HepG2 (cell line): ENCODE measurements around the gene FAM114A1. TPM values are rescaled to one million over a fixed set of nuclear protein-coding genes. Genes with fewer than 3 reads are reported as not detected.

Source experiments
- ARID4A ChIP-seq: sonication (generic); formaldehyde crosslinking; IDR thresholded peaks from 2 replicates; pipeline ENCODE4 v1.5.0; 2020; ENCODE audit warnings: mild to moderate bottlenecking, missing genetic modification reagents, borderline replicate concordance
- ATM ChIP-seq: fragments of 450-650 bp; IDR thresholded peaks from 2 replicates; pipeline ENCODE4 v1.7.1; 2017; ENCODE audit warnings: mild to moderate bottlenecking, borderline replicate concordance
- GFI1 ChIP-seq: sonication (generic); formaldehyde crosslinking; IDR thresholded peaks from 2 replicates; pipeline ENCODE4 v1.5.0; 2020; ENCODE audit warnings: missing genetic modification reagents, mild to moderate bottlenecking, borderline replicate concordance
- JUNB ChIP-seq: sonication (generic); formaldehyde crosslinking; IDR thresholded peaks from 2 replicates; pipeline ENCODE4 v1.8.0; 2022; ENCODE audit warnings: missing genetic modification reagents, mild to moderate bottlenecking, borderline replicate concordance
- KDM3A ChIP-seq: IDR thresholded peaks from 2 replicates; pipeline ENCODE4 v1.6.1; 2018; ENCODE audit warnings: low read depth, missing compliant biosample characterization
- MIXL1 ChIP-seq: IDR thresholded peaks from 2 replicates; pipeline ENCODE4 v1.6.1; 2016
- RBFOX2 ChIP-seq: fragments of 200-400 bp; formaldehyde crosslinking; IDR thresholded peaks from 2 replicates; pipeline ENCODE4 v1.6.1; 2017; ENCODE audit warnings: low read depth, mild to moderate bottlenecking, low read length
- RBM22 ChIP-seq: fragments of 200-400 bp; formaldehyde crosslinking; optimal IDR thresholded peaks from 2 replicates; pipeline ENCODE3; 2017; ENCODE audit warnings: mild to moderate bottlenecking, low read length, moderate library complexity
- SNAI1 ChIP-seq: sonication (generic); formaldehyde crosslinking; IDR thresholded peaks from 2 replicates; pipeline ENCODE4 v1.5.0; 2020; ENCODE audit warnings: mild to moderate bottlenecking, missing genetic modification reagents, borderline replicate concordance
- SRSF1 ChIP-seq: fragments of 200-400 bp; formaldehyde crosslinking; optimal IDR thresholded peaks from 2 replicates; pipeline ENCODE3; 2017; ENCODE audit warnings: mild to moderate bottlenecking, low read depth, low read length, moderate library complexity
- ZEB1 ChIP-seq: IDR thresholded peaks from 2 replicates; pipeline ENCODE4 v1.6.1; 2012; ENCODE audit warnings: mild to moderate bottlenecking, low read depth, inconsistent platforms; ENCODE audit not compliant: insufficient replicate concordance
- ZKSCAN1 ChIP-seq: fragments of 150-350 bp; IDR thresholded peaks from 2 replicates; pipeline ENCODE4 v1.6.1; 2014; ENCODE audit warnings: low read length
- ZNF225 ChIP-seq: sonication (generic); formaldehyde crosslinking; IDR thresholded peaks from 2 replicates; pipeline ENCODE4 v1.4.0; 2020; ENCODE audit warnings: mild to moderate bottlenecking, missing genetic modification reagents
- ZNF234 ChIP-seq: sonication (generic); formaldehyde crosslinking; conservative IDR thresholded peaks from 2 replicates; pipeline ENCODE4 v1.5.1; 2020; ENCODE audit warnings: mild to moderate bottlenecking, missing genetic modification reagents
- ZNF235 ChIP-seq: sonication (generic); formaldehyde crosslinking; IDR thresholded peaks from 2 replicates; pipeline ENCODE4 v1.8.1; 2023; ENCODE audit warnings: mild to moderate bottlenecking, missing genetic modification reagents, borderline replicate concordance
- ZNF251 ChIP-seq: sonication (generic); formaldehyde crosslinking; IDR thresholded peaks from 2 replicates; pipeline ENCODE4 v1.9.0; 2021; ENCODE audit warnings: mild to moderate bottlenecking, missing genetic modification reagents
- ZNF260 ChIP-seq: sonication (generic); formaldehyde crosslinking; IDR thresholded peaks from 2 replicates; pipeline ENCODE4 v1.4.0; 2020; ENCODE audit warnings: missing genetic modification reagents, low read depth, mild to moderate bottlenecking, borderline replicate concordance
- ZNF451 ChIP-seq: sonication (generic); formaldehyde crosslinking; IDR thresholded peaks from 2 replicates; pipeline ENCODE4 v1.5.0; 2020; ENCODE audit warnings: mild to moderate bottlenecking, missing genetic modification reagents
- ZNF557 ChIP-seq: sonication (generic); formaldehyde crosslinking; IDR thresholded peaks from 2 replicates; pipeline ENCODE4 v1.4.0; 2020; ENCODE audit warnings: missing genetic modification reagents
- ZNF589 ChIP-seq: sonication (generic); formaldehyde crosslinking; conservative IDR thresholded peaks from 2 replicates; pipeline ENCODE4 v1.8.0; 2022; ENCODE audit warnings: mild to moderate bottlenecking, moderate library complexity, missing genetic modification reagents
- ZNF7 ChIP-seq: IDR thresholded peaks from 2 replicates; pipeline ENCODE4 v1.6.1; 2016; ENCODE audit warnings: missing biosample characterization, missing genetic modification reagents
- polyA plus RNA-seq, 8 experiments: library from polyadenylated mRNA; depleted of rRNA in 3 of 8; stranded (reverse) in 7 of 8; unstranded in 1 of 8; fragments of >200 nt; fragmentation: Illumina TruSeq in 4 of 8; extraction: Trizol in 4 of 8; gene quantifications; 2 replicates each; pipeline versions ENCODE4 v1.2.1 to v1.2.3, GENCODE V29; 2011 to 2016; ENCODE audit warnings: low read depth in 4 of 8, missing spikeins in 1 of 8, mixed read lengths in 1 of 8; ENCODE audit not compliant: insufficient read depth in 1 of 8
- total RNA-seq, 5 experiments: library from RNA; depleted of rRNA; stranded (reverse); fragments of >200 nt; fragmentation: Illumina TruSeq; extraction: Trizol; gene quantifications; 2 replicates each; pipeline ENCODE4 v1.2.3, GENCODE V29; 2016; ENCODE audit warnings: low read depth in 1 of 5
- TF ChIP-seq, protein P1 (sequence below): sonication (generic); formaldehyde crosslinking; IDR thresholded peaks from 2 replicates; pipeline ENCODE4 v1.4.0; 2020; ENCODE audit warnings: missing genetic modification reagents, borderline replicate concordance
- TF ChIP-seq, protein P2 (sequence below): sonication (generic); formaldehyde crosslinking; IDR thresholded peaks from 2 replicates; pipeline ENCODE4 v1.4.0; 2020; ENCODE audit warnings: missing genetic modification reagents

Gene FAM114A1
- total and polyA plus RNA-seq, 2 of the 13 experiments (the other 11 are each of a cell fraction or from before 2014, with no cell fraction given) = 61.0 to 76.9 TPM

DNA sequence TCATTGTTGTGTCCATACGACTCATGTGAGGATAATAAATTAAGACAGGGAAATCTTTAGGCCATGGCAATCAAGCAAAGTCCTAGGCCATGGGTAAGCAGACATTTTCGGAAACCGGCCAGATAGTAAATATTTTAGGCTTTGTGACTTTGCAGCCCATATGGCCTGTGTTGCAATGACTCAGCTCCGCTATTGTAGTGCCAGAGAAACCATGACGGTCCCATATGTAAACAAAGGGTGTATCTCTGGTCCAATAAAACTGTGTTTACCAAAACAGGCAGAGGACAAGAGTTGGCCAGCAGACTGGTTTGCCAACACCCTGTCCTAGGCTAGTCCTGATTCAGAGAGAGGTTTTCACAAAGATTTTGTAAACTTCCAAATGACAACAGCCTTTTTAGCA is 5.0 kb downstream of the FAM114A1 start (continued):
- TF ChIP-seq, protein P1, sequence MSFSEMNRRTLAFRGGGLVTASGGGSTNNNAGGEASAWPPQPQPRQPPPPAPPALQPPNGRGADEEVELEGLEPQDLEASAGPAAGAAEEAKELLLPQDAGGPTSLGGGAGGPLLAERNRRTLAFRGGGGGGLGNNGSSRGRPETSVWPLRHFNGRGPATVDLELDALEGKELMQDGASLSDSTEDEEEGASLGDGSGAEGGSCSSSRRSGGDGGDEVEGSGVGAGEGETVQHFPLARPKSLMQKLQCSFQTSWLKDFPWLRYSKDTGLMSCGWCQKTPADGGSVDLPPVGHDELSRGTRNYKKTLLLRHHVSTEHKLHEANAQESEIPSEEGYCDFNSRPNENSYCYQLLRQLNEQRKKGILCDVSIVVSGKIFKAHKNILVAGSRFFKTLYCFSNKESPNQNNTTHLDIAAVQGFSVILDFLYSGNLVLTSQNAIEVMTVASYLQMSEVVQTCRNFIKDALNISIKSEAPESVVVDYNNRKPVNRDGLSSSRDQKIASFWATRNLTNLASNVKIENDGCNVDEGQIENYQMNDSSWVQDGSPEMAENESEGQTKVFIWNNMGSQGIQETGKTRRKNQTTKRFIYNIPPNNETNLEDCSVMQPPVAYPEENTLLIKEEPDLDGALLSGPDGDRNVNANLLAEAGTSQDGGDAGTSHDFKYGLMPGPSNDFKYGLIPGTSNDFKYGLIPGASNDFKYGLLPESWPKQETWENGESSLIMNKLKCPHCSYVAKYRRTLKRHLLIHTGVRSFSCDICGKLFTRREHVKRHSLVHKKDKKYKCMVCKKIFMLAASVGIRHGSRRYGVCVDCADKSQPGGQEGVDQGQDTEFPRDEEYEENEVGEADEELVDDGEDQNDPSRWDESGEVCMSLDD (CRISPR knock-in tag) = no peak
- TF ChIP-seq ZNF251 (CRISPR knock-in tag) (no peak), GFI1 (CRISPR knock-in tag) (0 out of 2 replicates have a peak, but pooled peaks have one; percentile 52), RBM22 (peak; percentile 69), ZNF225 (CRISPR knock-in tag) (no peak), ATM (no peak), ZNF557 (no peak), ARID4A (CRISPR knock-in tag) (peak; percentile 22; the same call in 1 of the 2 replicates), ZNF589 (CRISPR knock-in tag) (no peak), MIXL1 (CRISPR knock-in tag) (no peak), SRSF1 (no peak), RBFOX2 (peak; percentile 43; the same call in 1 of the 2 replicates), SNAI1 (no peak), ZEB1 (no peak), ZKSCAN1 (no peak), JUNB (CRISPR knock-in tag) (no peak; the same call in 1 of the 2 replicates), ZNF260 (CRISPR knock-in tag) (no peak), ZNF7 (no peak), KDM3A (CRISPR knock-in tag) (no peak), ZNF451 (CRISPR knock-in tag) (no peak), ZNF234 (no peak), ZNF235 (no peak)
- TF ChIP-seq, protein P2, sequence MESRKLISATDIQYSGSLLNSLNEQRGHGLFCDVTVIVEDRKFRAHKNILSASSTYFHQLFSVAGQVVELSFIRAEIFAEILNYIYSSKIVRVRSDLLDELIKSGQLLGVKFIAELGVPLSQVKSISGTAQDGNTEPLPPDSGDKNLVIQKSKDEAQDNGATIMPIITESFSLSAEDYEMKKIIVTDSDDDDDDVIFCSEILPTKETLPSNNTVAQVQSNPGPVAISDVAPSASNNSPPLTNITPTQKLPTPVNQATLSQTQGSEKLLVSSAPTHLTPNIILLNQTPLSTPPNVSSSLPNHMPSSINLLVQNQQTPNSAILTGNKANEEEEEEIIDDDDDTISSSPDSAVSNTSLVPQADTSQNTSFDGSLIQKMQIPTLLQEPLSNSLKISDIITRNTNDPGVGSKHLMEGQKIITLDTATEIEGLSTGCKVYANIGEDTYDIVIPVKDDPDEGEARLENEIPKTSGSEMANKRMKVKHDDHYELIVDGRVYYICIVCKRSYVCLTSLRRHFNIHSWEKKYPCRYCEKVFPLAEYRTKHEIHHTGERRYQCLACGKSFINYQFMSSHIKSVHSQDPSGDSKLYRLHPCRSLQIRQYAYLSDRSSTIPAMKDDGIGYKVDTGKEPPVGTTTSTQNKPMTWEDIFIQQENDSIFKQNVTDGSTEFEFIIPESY (CRISPR knock-in tag) = 0 out of 2 replicates have a peak, but pooled peaks have one; percentile 34
